Progenitor cell of endocrine pancreas (in vitro differentiated cells): Measurements from ENCODE around the gene SMAP2. TPM values are rescaled to one million over a fixed set of nuclear protein-coding genes. Genes with fewer than 3 reads are reported as not detected.

Experiments
- DNase-seq: peaks from one replicate; pipeline ENCODE4 v3.0.0; 2021; ENCODE audit warnings: low spot score; ENCODE audit not compliant: unreplicated experiment
- H3K27ac Mint-ChIP-seq: 2 replicates; pipeline ENCODE4 v1.8.0; 2021; ENCODE audit warnings: mild to moderate bottlenecking, moderate library complexity, mixed read lengths
- H3K27me3 Mint-ChIP-seq: 2 replicates; pipeline ENCODE4 v1.8.0; 2021; ENCODE audit warnings: mixed read lengths
- H3K36me3 Mint-ChIP-seq: 2 replicates; pipeline ENCODE4 v1.8.0; 2022; ENCODE audit warnings: mixed read lengths; ENCODE audit not compliant: insufficient read depth
- H3K4me1 Mint-ChIP-seq: 2 replicates; pipeline ENCODE4 v1.8.0; 2021; ENCODE audit warnings: low read depth, mixed read lengths
- H3K4me3 Mint-ChIP-seq: 2 replicates; pipeline ENCODE4 v1.8.0; 2021; ENCODE audit warnings: low read depth, mild to moderate bottlenecking, moderate library complexity, mixed read lengths
- H3K9me3 Mint-ChIP-seq: 2 replicates; pipeline ENCODE4 v1.8.0; 2021; ENCODE audit warnings: low read depth, mixed read lengths
- total RNA-seq: library from RNA; stranded (reverse); gene quantifications from 2 replicates; pipeline ENCODE4 v1.2.1, GENCODE V29; 2021
- TF ChIP-seq, protein P1 (sequence below): fragments of 200-600 bp; sonication (generic); IDR thresholded peaks from one replicate; pipeline ENCODE4 v1.5.0; 2021; ENCODE audit warnings: antibody characterized with exemption, mild to moderate bottlenecking; ENCODE audit not compliant: unreplicated experiment

The SMAP2 gene
- total RNA-seq, 1 donor from 2014 or later = 30.3 TPM

GRCh38 chr1:40409467-40409866 lies 35.9 kb downstream of the SMAP2 start:
- peaks cover 2% of the 10 kb centered on the region for H3K4me1 Mint-ChIP-seq
- no peak overlapping the region for H3K27ac Mint-ChIP-seq
- H3K9me3 Mint-ChIP-seq = no peaks in the 10 kb centered on the region

GRCh38 chr1:40411294-40411693 lies 37.8 kb downstream of the SMAP2 start:
- Mint-ChIP-seq H3K4me3 (no peak overlapping the region), H3K36me3 (peaks cover 10% of the 10 kb centered on the region), H3K27ac (no peak overlapping the region), H3K9me3 (no peaks in the 10 kb centered on the region), H3K27me3 (no peaks in the 10 kb centered on the region), H3K4me1 (no peaks in the 10 kb centered on the region)
- no peak for DNase-seq
- TF ChIP-seq, protein P1, sequence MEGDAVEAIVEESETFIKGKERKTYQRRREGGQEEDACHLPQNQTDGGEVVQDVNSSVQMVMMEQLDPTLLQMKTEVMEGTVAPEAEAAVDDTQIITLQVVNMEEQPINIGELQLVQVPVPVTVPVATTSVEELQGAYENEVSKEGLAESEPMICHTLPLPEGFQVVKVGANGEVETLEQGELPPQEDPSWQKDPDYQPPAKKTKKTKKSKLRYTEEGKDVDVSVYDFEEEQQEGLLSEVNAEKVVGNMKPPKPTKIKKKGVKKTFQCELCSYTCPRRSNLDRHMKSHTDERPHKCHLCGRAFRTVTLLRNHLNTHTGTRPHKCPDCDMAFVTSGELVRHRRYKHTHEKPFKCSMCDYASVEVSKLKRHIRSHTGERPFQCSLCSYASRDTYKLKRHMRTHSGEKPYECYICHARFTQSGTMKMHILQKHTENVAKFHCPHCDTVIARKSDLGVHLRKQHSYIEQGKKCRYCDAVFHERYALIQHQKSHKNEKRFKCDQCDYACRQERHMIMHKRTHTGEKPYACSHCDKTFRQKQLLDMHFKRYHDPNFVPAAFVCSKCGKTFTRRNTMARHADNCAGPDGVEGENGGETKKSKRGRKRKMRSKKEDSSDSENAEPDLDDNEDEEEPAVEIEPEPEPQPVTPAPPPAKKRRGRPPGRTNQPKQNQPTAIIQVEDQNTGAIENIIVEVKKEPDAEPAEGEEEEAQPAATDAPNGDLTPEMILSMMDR = no peak

More at GRCh38 chr1:40409467-40409866, 35.9 kb downstream of the SMAP2 start:
- Mint-ChIP-seq H3K27me3 (no peaks in the 10 kb centered on the region), H3K4me3 (no peak overlapping the region), H3K36me3 (peaks cover 3% of the 10 kb centered on the region)
- DNase-seq = no peak
- TF ChIP-seq, protein P1 = no peak

DNA sequence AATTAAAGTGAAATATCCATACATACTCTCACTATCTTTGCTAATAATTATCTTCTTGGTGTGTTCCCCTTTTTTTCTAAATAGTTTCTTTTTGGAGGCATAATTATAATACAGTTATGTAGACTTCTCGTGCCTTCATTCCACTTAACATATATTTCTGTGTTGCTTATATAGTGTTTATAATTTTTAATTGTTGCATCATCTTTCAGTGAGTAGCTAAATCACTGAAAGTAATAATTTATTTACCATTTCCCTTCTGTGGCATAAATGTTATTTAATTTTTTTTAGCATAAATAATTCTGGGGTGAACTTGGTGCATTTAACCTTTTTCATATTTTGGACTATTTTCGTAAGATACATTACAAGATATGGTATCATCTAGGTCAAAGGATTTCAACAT lies 38.3 kb downstream of the SMAP2 start:
- TF ChIP-seq, protein P1 = no peak
- no peak for DNase-seq
- H3K4me3 Mint-ChIP-seq = no peak overlapping the region
- peaks cover 10% of the 10 kb centered on the region for H3K36me3 Mint-ChIP-seq
- no peak overlapping the region for H3K27ac Mint-ChIP-seq
- H3K4me1 Mint-ChIP-seq = no peaks in the 10 kb centered on the region
- H3K9me3 Mint-ChIP-seq = no peaks in the 10 kb centered on the region
- no peaks in the 10 kb centered on the region for H3K27me3 Mint-ChIP-seq

DNA sequence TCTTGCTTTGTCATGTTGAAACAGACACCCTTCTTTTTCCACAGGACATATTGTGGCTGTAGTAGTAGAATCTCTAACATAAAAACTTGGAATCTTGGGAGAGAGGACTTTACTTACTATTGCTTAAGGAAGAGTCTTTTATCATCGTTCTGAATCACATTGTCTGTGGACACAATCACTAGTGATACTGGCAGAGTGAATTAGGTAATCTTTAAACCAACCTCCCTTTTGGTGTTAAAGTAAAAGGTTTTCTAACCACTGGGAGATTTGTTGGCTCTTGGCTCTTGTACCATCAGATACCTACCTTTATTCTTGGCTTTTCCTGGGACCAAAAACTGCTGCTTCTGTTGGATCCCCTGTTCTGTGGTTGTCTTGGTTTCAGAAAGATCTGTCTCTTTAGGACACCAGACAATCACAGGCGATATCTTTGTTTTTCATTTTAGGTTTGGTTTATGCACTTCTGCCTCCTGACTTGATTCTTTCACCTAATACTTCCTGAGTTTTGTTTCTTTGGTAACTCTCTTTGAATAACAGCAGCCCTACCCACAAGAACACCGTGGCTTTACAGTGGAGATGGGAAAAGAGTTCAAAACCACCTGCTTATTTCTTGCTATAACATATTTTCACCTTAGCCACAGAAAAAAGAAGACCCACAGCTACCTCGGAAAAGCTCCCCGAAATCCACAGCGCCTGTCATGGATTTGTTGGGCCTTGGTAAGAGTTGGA lies 40.2 kb downstream of the SMAP2 start:
- TF ChIP-seq, protein P1 = no peak
- H3K27ac Mint-ChIP-seq = peak overlapping the region; percentile 68
- H3K36me3 Mint-ChIP-seq = peaks cover 21% of the 10 kb centered on the region
- no peaks in the 10 kb centered on the region for H3K9me3 Mint-ChIP-seq
- H3K4me3 Mint-ChIP-seq = no peak overlapping the region
- no peaks in the 10 kb centered on the region for H3K27me3 Mint-ChIP-seq
- H3K4me1 Mint-ChIP-seq = no peaks in the 10 kb centered on the region
- no peak for DNase-seq

DNA sequence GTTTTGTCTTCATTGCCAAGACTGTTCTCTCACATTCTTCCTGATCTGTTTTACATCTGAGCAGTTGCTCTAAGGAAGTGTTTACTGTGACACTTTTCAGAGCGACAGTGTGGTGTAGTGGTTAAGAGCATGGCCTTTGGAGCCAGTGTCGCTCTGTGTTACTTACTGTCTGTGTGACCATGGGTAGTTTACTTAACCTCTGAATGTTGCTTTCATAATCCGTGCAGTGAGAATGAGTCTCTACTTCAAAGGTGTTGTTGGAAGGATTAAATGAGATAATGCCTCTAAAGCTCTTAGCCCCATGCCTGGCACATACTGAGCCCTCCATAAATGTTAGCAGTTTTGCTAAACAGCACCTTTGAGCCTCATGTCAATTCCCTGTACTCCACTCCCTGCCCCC lies 40.8 kb downstream of the SMAP2 start:
- no peaks in the 10 kb centered on the region for H3K4me1 Mint-ChIP-seq
- peaks cover 23% of the 10 kb centered on the region for H3K36me3 Mint-ChIP-seq
- no peaks in the 10 kb centered on the region for H3K27me3 Mint-ChIP-seq
- H3K4me3 Mint-ChIP-seq = no peak overlapping the region
- TF ChIP-seq, protein P1 = no peak
- H3K27ac Mint-ChIP-seq = no peak overlapping the region
- no peaks in the 10 kb centered on the region for H3K9me3 Mint-ChIP-seq
- no peak for DNase-seq
